ENCODE data around the gene HDAC4.

Gene HDAC4

GRCh38 chr2:239013678-239013976, 387.2 kb downstream of the HDAC4 start:
- Histone ChIP-seq H3K4me3 (replicated peaks; ENCODE audit: insufficient read depth, low read length) (no peak overlapping the region), H3K27me3 (ENCODE audit: insufficient read depth, poor library complexity, severe bottlenecking) (peaks cover 5% of the 10 kb centered on the region), H3K27ac (replicated peaks) (no peak overlapping the region)
- DNase-seq (ENCODE audit: low read depth in 1 of 2, low spot score in 1 of 2), result no peak
- TF ChIP-seq REST (IDR thresholded peaks at IDR 0.05; ENCODE audit: insufficient replicate concordance, low read depth), result no peak
- TF ChIP-seq GABPA (IDR thresholded peaks at IDR 0.05; ENCODE audit: low read depth), result no peak
- no peak for TF ChIP-seq POLR2AphosphoS5 (IDR thresholded peaks at IDR 0.05; ENCODE audit: low read depth)
- TF ChIP-seq SPI1 (IDR thresholded peaks at IDR 0.05; ENCODE audit: borderline replicate concordance, low read depth), result no peak
- no peak for TF ChIP-seq CTCF (IDR thresholded peaks at IDR 0.05; ENCODE audit: insufficient read depth, low read length)

GRCh38 chr2:239012936-239013677, 387.7 kb downstream of the HDAC4 start:
- TF ChIP-seq CTCF (IDR thresholded peaks at IDR 0.05; ENCODE audit: insufficient read depth, low read length), result no peak
- no peak for TF ChIP-seq GABPA (IDR thresholded peaks at IDR 0.05; ENCODE audit: low read depth)
- TF ChIP-seq POLR2AphosphoS5 (IDR thresholded peaks at IDR 0.05; ENCODE audit: low read depth), result no peak
- no peak for TF ChIP-seq REST (IDR thresholded peaks at IDR 0.05; ENCODE audit: insufficient replicate concordance, low read depth)
- no peak for TF ChIP-seq SPI1 (IDR thresholded peaks at IDR 0.05; ENCODE audit: borderline replicate concordance, low read depth)
- no peak overlapping the region for H3K27ac ChIP-seq (replicated peaks)

GRCh38 chr2:239012228-239012627, 388.6 kb downstream of the HDAC4 start:
- peaks cover 5% of the 10 kb centered on the region for H3K27me3 ChIP-seq (ENCODE audit: insufficient read depth, poor library complexity, severe bottlenecking)
- no peak overlapping the region for H3K27ac ChIP-seq (replicated peaks)
- no peak overlapping the region for H3K4me3 ChIP-seq (replicated peaks; ENCODE audit: insufficient read depth, low read length)
- no peak for DNase-seq (ENCODE audit: low read depth in 1 of 2, low spot score in 1 of 2)
- TF ChIP-seq CTCF (IDR thresholded peaks at IDR 0.05; ENCODE audit: insufficient read depth, low read length) (no peak), SPI1 (IDR thresholded peaks at IDR 0.05; ENCODE audit: borderline replicate concordance, low read depth) (no peak), POLR2AphosphoS5 (IDR thresholded peaks at IDR 0.05; ENCODE audit: low read depth) (no peak), REST (IDR thresholded peaks at IDR 0.05; ENCODE audit: insufficient replicate concordance, low read depth) (no peak), GABPA (IDR thresholded peaks at IDR 0.05; ENCODE audit: low read depth) (no peak)

More at GRCh38 chr2:239012936-239013677, 387.7 kb downstream of the HDAC4 start:
- no peak for DNase-seq (ENCODE audit: low read depth in 1 of 2, low spot score in 1 of 2)
- Histone ChIP-seq H3K27me3 (ENCODE audit: insufficient read depth, poor library complexity, severe bottlenecking) (peaks cover 5% of the 10 kb centered on the region), H3K4me3 (replicated peaks; ENCODE audit: insufficient read depth, low read length) (no peak overlapping the region)

Measured in HL-60 (cell line).